ENCODE results near the gene NAA80. TPM values are rescaled to one million over a fixed set of nuclear protein-coding genes. Genes with fewer than 3 reads are reported as not detected.
"Not testable (repeated sequence)": the region's sequence is repeated elsewhere in the genome, so short reads cannot be mapped to it uniquely, and the experiment has no call there.

The NAA80 gene
- total RNA-seq, 1 donor from 2014 or later, result 20.7 TPM

- intact Hi-C loops (cut with DNase I), result loop anchor here (2.0 kb wide), 1 partner anchor 47 kb away; no protein-coding TSS in a partner anchor
- ATAC-seq (no peak), DNase-seq (ENCODE audit: low spot score) (no peak)
These were observed 23.0 kb downstream of the NAA80 start for GRCh38 chr3:50275996-50276761.

- intact Hi-C loops (cut with DNase I), result loop anchor here (2.0 kb wide), 1 partner anchor 47 kb away; no protein-coding TSS in a partner anchor
- ATAC-seq (no peak), DNase-seq (ENCODE audit: low spot score) (no peak)
These were observed 23.8 kb downstream of the NAA80 start for GRCh38 chr3:50275141-50275995.

DNA sequence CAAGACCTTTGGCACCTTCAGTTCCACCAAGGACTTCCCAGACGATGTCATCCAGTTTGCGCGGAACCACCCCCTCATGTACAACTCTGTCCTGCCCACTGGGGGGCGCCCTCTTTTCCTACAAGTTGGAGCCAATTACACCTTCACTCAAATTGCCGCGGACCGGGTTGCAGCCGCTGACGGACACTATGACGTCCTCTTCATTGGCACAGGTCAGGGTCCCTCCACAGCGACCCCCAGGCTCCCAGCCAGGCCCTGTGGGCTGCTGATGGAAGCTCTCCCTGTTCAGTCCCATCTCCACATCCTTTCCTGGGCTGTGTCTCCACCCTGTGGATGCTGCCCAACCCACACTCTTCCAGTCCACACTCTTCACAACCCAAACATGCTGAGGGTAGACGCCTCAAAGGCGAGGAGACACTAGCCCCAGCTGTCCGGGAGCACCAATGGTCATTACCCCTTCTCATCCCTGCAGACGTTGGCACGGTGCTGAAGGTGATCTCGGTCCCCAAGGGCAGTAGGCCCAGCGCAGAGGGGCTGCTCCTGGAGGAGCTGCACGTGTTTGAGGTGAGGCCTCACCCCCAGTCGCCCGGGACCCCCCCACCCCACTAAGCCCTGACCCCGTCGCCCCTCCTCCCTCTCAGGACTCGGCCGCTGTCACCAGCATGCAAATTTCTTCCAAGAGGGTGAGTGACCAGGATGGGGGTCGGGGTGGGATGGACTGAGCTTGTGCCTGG is 24.7 kb downstream of the NAA80 start:
- DNase-seq (ENCODE audit: low spot score), result no peak
- intact Hi-C loops (cut with DNase I), result loop anchor here (2.0 kb wide), 1 partner anchor 46 kb away; no protein-coding TSS in a partner anchor

DNA sequence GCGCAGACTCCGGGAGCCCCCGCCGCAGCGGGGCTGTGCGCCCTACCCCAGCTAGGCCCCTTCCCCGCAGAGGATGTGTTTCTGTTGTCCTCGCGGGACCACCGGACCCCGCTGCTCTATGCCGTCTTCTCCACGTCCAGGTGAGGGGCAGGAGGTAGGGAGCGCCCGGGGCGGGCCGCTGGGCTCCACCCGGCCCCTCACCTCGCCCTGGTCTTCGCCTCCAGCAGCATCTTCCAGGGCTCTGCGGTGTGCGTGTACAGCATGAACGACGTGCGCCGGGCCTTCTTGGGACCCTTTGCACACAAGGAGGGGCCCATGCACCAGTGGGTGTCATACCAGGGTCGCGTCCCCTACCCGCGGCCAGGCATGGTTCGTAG is 25.5 kb downstream of the NAA80 start:
- DNase-seq (ENCODE audit: low spot score) (no peak), ATAC-seq (no peak)
- intact Hi-C loops (cut with DNase I), result loop anchor here (2.0 kb wide), 1 partner anchor 45 kb away; no protein-coding TSS in a partner anchor

More for the DNA sequence above, 24.7 kb downstream of the NAA80 start:
- ATAC-seq, result peak; percentile 34

GRCh38 chr3:50272911-50273688 is 26.1 kb downstream of the NAA80 start:
- intact Hi-C loops (cut with DNase I), result no loop called here
- DNase-seq (ENCODE audit: low spot score) (peak; percentile 95), ATAC-seq (peak; percentile 72)

DNA sequence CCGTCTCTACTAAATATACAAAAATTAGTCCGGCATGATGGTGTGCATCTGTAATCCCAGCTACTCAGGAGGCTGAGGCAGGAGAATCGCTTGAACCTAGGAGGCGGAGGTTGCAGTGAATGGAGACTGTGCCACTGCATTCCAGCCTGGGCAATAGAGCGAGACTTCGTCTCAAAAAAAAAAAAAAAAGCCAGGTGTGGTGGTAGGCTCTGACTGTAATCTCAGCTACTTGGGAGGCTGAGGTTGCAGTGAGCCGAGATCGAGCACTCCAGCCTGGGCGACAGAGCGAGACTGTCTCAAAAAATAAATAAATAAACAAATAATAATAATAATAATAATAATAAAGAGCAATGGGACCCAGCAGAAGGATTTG is 26.7 kb downstream of the NAA80 start:
- DNase-seq (ENCODE audit: low spot score); ATAC-seq; intact Hi-C loops (cut with DNase I): not testable (repeated sequence)

- no peak for DNase-seq (ENCODE audit: low spot score)
- intact Hi-C loops (cut with DNase I), result no loop called here
- ATAC-seq, result no peak
These were observed 27.8 kb downstream of the NAA80 start for GRCh38 chr3:50271314-50271936.

DNA sequence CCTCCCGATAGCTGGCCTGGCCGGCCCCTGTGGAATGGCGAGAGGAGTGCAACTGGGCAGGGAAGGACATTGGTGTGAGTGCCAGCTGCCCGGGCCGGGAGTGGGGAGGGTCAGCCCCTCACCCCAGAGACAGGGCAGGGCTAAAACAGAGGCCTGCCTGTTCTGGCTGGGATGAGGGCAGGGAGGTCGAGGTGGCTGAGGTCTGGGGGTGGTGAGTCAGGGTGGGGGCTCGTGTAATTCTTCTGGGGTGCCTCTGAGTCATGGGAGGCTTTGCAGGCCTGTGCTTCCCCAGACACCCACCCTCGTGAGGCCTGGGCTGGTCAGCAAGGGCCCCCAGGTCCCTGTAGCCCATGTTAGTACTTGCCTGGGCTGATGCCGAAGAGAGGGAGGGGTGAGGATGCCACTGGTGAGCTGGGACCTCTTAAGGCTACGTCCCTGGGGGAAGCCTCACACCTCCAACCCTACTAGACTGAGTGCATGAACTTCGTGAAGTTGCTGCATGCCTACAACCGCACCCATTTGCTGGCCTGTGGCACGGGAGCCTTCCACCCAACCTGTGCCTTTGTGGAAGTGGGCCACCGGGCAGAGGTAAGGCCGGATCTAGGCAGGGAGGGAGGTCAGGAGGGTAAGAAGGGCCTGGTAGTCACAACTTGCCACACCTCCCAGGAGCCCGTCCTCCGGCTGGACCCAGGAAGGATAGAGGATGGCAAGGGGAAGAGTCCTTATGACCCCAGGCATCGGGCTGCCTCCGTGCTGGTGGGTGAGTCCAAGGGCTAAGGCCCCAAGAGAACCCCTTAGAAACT is 28.6 kb downstream of the NAA80 start:
- intact Hi-C loops (cut with DNase I), result no loop called here
- DNase-seq (ENCODE audit: low spot score) (no peak), ATAC-seq (no peak)

- DNase-seq (ENCODE audit: low spot score) (no peak), ATAC-seq (no peak)
- intact Hi-C loops (cut with DNase I), result no loop called here
These were observed 29.2 kb downstream of the NAA80 start for GRCh38 chr3:50269977-50270413.

- ATAC-seq (no peak), DNase-seq (ENCODE audit: low spot score) (no peak)
- intact Hi-C loops (cut with DNase I), result no loop called here
These were observed 29.7 kb downstream of the NAA80 start for GRCh38 chr3:50269460-50269859.

GRCh38 chr3:50268703-50269451 is 30.3 kb downstream of the NAA80 start, which contains the start of gene SEMA3B:
Gene SEMA3B (plus strand): TSS chr3:50269147. CDS start chr3:50269241, 94 bp downstream.
- intact Hi-C loops (cut with DNase I), result no loop called here

DNA sequence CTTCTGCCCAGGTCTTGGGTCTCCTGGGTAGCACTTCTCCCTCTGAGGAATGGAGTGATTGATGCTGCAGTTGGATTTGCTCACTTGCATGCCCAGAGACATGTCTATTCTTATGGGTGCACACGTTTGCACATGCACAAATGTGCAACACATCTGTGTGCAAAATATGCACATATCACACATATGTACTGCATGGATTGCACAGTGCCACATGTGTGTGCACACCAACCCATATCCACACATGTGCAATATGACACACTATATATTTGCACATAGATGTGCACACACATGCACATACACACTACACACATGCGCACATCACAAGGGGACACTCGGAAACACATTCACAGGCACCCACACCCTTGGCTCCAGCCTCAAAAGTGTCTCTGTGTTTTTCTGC is 30.9 kb downstream of the NAA80 start:
- ATAC-seq (no peak), DNase-seq (ENCODE audit: low spot score) (no peak)
- intact Hi-C loops (cut with DNase I), result no loop called here

More at GRCh38 chr3:50268703-50269451, 30.3 kb downstream of the NAA80 start, which contains the start of gene SEMA3B:
- peak; percentile 90 for DNase-seq (ENCODE audit: low spot score)
- peak; percentile 25 for ATAC-seq

DNA sequence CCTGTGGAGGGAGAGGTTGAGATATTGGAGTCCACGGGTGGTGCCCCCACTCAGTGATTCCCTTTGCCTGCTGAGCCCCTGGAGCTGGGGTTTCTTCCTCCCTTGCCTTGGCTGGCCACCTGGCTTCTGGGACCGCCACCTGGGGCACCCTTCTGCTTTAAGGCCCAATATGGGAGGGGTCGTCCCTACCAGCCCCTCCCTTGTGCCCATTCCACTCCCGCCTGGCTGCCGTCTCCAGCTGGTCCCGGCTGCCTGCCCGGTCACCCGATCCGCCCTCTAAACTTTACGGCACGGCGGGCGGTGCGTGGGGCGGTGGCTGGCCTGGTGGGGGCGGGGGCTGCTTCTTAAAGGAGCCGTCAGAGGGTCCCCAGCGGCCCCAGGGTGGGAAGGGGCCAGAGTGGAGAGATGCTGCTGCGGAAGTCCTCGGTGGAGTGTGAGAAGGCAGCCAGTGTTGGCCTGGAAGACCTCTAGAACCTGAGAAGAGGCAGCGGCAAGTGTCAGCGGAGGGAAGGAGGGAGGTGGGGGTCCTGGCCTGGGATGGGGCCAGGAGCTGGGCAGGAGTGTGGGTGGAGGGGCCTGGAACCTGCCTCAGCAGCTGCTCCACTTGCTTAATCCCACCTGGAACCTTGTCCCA is 31.8 kb downstream of the NAA80 start:
- DNase-seq (ENCODE audit: low spot score) (no peak), ATAC-seq (peak; percentile 53)
- intact Hi-C loops (cut with DNase I), result no loop called here

DNA sequence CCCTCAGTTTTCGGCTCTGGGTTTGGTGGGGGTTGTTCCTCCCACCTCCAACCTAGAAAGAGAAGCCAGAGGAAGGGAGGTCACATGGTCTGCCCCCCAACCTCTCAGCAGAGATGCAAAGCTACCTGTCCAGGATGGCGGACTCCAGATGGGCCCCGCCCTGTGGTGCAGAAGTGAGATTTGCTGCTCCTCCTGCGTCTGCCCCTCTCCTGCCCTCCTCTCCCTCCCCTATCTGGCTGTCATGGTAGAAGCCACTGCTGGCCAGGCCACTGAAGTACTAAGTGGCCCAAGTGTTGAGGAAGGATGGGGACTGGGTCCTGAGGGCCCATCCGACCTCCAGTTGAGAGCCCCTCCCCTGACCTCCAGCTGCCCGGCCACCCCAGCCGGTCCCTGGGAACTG is 32.4 kb downstream of the NAA80 start:
- intact Hi-C loops (cut with DNase I), result no loop called here
- no peak for DNase-seq (ENCODE audit: low spot score)
- ATAC-seq, result no peak

- intact Hi-C loops (cut with DNase I), result no loop called here
- ATAC-seq, result no peak
- no peak for DNase-seq (ENCODE audit: low spot score)
These were observed 33.2 kb downstream of the NAA80 start for GRCh38 chr3:50266017-50266416.

DNA sequence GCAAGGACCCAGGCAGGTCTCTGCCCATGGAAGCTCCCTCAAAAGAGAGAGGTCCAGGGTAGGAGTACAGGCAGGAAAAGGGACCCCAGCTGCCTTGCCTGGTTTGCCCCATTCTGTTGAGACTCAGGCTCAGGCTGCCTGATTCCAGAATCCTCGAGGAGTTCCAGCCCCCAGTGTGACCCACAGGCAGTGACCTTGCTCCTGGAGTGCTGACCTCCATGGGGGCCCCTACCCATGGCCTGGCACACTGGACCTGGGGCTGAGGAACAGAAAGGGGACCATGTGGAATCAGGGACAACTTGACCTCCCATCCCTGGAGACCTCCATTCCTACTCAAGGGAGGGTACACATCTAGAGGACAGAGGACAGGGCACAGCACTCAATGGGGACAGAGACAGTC is 33.6 kb downstream of the NAA80 start:
- no peak for DNase-seq (ENCODE audit: low spot score)
- intact Hi-C loops (cut with DNase I), result no loop called here
- no peak for ATAC-seq
